ENCODE measurements around the gene DNAAF5.
A peak's percentile ranks its signal among the peaks of the same experiment; 100 is the strongest.

Gene DNAAF5

GRCh38 chr7:815284-816216 lies 89.1 kb downstream of the DNAAF5 start:
- DNase-seq (ENCODE audit: low spot score): no peak

GRCh38 chr7:816300-816750 lies 89.8 kb downstream of the DNAAF5 start:
- DNase-seq (ENCODE audit: low spot score): peak; percentile 98

GRCh38 chr7:816751-817671 lies 90.5 kb downstream of the DNAAF5 start:
- peak; percentile 29 for DNase-seq (ENCODE audit: low spot score)

DNA sequence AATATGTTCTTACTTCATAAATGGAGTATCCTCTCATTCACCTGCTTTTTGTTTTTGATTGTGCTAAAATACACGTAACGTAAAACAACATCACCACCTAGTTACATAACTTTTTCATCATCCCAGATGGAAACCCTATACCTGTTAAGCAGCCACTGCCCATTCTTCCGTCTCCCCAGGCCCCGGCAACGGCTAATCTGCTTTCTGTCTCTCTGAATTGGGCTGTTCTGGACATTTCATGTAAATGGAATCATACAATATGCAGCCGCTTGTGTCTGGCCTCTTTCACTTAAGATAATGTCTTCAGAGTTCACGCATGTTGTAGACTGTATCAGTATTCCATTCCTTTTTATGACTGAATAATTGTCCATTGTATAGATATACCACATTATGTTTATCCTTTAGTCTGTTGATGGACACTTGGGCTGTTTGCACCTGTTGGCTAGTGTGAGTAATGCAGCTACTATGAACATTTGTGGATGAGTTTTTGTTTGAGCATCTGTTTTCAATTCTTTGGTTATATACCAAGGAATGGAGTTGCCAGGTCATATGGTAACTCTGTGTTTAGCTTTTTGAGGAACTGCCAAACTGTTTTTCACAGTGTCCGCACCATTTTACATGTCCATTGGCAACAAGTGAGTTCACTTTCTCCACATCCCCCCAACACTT lies 91.7 kb downstream of the DNAAF5 start:
- peak; percentile 31 for DNase-seq (ENCODE audit: low spot score)

DNA sequence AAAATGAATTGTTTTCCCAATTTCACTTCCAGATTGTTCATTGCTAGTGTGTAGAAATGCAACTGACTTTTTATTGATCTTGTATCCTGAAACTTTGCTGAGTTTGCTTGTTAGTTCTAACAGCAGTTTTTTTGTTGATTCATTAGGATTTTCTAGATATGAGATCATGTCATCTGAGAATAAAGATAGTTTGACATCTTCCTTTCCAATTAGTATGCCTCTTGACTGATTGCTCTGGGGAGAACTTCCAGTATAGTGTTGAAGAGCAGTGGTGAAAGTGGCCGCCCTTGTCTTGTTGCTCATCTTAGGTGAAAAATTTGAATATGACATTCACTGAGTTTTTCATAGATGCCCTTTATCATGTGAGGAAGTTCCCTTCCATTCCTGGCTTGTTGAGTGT lies 93.8 kb downstream of the DNAAF5 start:
- no peak for DNase-seq (ENCODE audit: low spot score)

- no peak for DNase-seq (ENCODE audit: low spot score)
Observed at GRCh38 chr7:821688-822087, 95.2 kb downstream of the DNAAF5 start.

DNA sequence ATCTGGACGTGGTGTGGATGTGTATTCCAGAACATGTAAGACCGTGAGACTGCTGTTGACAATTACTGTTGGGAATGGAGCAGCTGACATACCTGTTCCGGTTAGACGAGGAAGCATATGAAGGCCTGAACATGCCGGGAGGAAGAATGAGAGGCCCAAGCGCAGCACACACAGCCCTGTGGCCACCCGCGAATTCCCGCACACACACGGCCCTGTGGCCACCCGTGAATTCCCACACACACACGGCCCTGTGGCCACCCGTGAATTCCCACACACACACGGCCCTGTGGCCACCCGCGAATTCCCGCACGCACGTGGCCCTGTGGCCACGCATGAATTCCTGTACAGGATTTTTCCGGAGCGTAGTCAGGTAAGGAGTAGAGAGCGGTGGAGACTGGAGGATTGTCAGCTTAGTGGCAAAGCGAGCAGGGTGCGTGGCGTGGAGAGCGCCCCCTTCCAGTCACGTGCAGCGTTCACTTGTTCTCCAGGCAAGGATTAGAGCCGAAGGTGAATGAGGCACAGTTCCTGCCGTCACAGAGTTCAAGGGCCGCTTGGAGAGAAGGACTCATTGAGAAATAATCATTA lies 96.3 kb downstream of the DNAAF5 start:
- no peak for DNase-seq (ENCODE audit: low spot score)

DNA sequence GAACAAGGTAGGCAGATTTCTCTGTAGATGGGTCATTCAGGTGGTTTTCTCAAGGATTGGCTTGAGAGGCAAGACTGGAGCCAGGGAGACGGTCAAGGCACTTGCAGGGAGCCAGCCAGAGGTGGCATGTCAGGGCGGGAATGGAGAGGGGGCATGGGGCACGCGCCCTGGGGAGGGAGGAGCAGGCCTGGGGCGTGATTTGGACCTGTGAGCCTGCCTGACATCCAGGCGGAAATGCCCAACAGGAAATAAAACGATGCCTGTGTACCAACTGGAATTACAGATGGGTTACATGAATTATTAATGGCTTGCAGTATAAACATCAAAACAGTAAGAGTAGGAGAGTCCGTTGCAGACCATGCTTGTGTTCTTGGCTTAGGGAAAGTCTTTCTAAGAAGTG lies 97.2 kb downstream of the DNAAF5 start:
- no peak for DNase-seq (ENCODE audit: low spot score)

- no peak for DNase-seq (ENCODE audit: low spot score)
Observed at GRCh38 chr7:824081-824480, 97.6 kb downstream of the DNAAF5 start.

GRCh38 chr7:824664-825063 lies 98.2 kb downstream of the DNAAF5 start:
- DNase-seq (ENCODE audit: low spot score): no peak

GRCh38 chr7:825386-825785 lies 98.9 kb downstream of the DNAAF5 start:
- no peak for DNase-seq (ENCODE audit: low spot score)

DNA sequence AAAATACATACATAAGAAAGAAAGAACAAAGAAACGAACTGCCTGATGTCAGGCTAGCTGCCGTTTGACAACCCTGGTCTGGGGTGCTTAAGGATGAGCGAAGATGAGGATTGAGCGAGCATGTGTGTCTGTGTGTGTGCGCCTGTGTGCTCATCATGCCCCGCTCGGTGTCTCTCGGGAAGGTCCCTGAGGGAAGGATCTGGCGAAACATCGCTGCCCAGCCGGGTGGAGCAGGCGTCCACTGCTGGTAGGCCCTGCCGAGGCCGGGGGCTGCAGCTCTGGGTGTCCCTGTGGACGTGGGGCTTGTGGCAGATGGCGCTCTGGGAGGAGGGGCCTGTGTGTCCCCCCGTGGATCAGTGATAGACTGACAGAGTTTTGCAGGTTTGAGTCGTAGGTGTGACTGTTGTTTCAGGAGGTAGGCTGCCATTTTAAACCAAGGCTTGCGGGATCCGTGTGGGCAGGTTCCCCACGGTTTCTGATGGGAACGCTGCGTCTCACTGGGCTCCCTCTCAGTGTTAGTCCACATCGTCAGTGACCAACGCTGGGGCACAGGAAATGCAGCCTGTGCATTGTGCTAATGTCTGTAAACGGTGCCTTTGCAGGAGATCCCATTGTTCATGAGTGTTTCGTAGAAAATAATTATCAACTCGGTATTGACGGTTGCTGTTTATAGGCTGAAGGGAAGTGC lies 99.9 kb downstream of the DNAAF5 start:
- DNase-seq (ENCODE audit: low spot score): no peak

GRCh38 chr7:828793-829561 lies 102.5 kb downstream of the DNAAF5 start:
- no peak for DNase-seq (ENCODE audit: low spot score)

- no peak for DNase-seq (ENCODE audit: low spot score)
Observed at GRCh38 chr7:830069-830468, 103.6 kb downstream of the DNAAF5 start.

GRCh38 chr7:831596-832166 lies 105.2 kb downstream of the DNAAF5 start:
- DNase-seq (ENCODE audit: low spot score): peak; percentile 81

DNA sequence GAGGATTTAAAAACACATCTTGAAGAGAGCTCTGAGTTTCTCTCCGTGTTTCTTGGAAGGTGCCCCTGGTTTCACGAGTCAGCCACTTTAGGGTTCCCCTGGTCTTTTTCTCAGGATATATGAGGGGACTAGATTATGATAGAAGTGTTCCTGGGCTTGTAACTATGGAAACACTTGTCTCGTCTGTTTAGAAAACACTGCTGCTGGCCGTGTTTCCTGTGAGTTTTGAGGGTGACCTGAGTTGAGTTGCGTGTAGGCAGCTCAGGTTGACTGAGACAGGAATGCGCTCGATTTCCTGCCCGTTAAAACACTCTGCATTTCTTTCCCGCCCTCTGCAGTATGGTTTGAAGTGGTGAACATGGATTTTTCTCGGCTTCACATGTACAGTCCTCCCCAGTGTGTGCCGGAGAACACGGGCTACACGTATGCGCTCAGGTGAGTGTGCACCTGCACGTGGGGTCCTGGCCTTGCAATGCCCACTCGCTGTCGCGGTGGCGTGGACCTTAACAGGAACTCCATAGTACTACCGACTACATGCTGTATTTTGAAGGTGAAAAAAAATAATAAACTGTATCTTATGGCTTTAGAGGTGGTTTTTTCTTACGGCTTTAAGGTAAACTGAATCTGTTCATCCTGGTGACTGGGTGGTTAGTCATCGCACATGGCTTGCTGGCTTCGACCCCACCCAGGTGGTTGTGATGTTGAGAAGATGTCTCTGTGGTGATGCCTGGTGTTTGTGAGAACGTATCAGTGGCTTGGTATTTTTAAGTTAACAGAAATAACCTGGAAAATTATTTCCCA lies 105.9 kb downstream of the DNAAF5 start, which contains the start of gene SUN1:
SUN1 (plus strand) TSS at position 310 of the 801 bp plus-strand sequence; CDS start at position 359, 49 bp downstream.
- DNase-seq (ENCODE audit: low spot score): peak; percentile 89

DNA sequence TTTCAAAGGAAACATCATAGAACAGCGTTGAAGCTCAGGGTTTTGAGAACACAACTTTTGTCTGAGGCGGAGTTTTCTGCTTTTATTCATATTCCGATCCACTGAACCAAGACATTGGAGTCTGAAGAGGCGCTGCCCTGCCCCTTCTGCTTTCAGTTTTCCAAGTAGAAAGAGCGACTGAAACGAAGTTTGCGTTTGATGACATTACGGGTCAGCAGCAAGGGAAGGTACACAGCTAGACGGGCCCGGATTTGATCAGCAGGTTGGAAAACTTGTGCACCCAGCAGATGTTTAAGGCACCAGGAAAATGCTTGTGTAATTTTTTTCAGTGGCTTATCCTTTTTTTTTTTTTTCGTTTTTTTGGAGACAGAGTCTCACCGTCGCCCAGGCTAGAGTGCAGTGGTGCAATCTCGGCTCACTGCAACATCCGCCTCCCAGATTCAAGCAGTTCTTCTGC lies 106.5 kb downstream of the DNAAF5 start:
- DNase-seq (ENCODE audit: low spot score): no peak

DNA sequence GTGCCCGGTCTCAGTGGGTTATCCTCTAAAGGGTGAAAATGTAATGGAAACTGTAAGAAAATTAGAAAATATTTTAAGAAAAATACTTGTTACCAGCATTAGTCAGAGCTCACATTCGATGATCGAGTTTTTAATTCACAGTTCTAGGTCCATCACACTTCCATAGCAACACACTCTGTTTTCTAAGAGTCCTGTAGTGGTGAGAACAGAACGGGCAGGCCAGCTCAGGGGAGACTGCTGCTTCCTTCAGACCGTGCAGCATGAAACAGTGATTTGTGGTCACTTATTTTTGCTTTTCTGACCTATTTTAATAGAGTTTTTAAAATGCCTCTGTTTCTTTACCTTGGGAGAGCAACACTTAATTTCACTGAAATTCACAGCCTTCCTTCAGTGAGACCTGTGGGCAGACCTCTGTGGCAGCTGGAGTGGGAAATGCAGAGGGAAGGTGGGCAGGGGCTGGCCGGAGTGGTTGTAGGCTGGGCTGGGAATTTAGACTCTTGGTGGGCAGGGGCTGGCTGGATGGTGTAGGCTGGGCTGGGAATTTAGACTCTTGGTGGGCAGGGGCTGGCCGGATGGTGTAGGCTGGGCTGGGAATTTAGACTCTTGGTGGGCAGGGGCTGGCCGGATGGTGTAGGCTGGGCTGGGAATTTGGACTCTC lies 107.2 kb downstream of the DNAAF5 start:
- no peak for DNase-seq (ENCODE audit: low spot score)
